Measurements from ENCODE around the gene TRIM66.

TRIM66 gene

DNA sequence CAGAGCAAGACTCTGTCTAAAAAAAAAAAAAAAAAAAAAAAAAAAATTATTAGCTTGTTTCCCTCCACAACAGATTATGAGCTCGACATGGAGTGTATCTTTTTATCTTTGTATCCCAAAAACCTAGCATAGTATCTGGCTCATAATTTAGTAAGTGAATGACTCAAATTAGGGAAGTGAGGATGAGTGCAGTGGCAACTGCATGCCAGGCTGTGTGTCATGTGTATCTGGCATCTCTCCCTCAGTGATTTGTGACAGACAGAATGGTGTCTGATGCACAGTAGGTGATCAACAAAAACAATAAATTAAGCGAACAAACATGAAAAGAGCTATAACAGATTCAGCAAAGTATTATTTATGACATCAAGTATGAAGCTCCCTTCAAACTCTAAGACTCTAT, 95.7 kb downstream of the TRIM66 start:
- TF ChIP-seq, protein P1, sequence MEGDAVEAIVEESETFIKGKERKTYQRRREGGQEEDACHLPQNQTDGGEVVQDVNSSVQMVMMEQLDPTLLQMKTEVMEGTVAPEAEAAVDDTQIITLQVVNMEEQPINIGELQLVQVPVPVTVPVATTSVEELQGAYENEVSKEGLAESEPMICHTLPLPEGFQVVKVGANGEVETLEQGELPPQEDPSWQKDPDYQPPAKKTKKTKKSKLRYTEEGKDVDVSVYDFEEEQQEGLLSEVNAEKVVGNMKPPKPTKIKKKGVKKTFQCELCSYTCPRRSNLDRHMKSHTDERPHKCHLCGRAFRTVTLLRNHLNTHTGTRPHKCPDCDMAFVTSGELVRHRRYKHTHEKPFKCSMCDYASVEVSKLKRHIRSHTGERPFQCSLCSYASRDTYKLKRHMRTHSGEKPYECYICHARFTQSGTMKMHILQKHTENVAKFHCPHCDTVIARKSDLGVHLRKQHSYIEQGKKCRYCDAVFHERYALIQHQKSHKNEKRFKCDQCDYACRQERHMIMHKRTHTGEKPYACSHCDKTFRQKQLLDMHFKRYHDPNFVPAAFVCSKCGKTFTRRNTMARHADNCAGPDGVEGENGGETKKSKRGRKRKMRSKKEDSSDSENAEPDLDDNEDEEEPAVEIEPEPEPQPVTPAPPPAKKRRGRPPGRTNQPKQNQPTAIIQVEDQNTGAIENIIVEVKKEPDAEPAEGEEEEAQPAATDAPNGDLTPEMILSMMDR (IDR thresholded peaks at IDR 0.05; ENCODE audit: borderline replicate concordance, control extremely low read depth, extremely low read depth, insufficient read depth, missing control alignments): no peak
- no peak for DNase-seq (ENCODE audit: low spot score)

DNA sequence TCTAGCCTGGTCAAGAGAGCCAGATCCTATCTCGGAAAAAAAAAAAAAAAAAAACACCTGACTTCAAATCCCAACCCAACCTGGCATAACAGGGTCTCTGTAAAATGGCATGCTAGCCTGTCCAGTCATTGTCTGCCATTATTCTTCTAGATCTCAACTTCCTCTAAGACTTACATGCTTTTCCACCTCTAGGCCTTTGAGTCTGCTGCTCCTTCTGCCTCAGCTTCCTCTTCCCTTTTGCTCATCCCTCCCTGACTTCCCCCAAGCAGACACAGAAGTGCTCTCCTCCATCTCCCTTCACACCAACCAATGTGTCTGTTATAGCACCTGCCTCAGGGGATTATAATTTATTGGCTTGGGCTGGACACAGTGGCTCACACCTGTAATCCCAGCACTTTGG, 96.3 kb downstream of the TRIM66 start:
- no peak for DNase-seq (ENCODE audit: low spot score)
- in situ Hi-C loops (cut with MboI; ENCODE audit: low sequenced_read_pairs, unreplicated experiment): no loop called here
- TF ChIP-seq, protein P1 (IDR thresholded peaks at IDR 0.05; ENCODE audit: borderline replicate concordance, control extremely low read depth, extremely low read depth, insufficient read depth, missing control alignments): no peak

More for the DNA sequence above, 95.7 kb downstream of the TRIM66 start:
- in situ Hi-C loops (cut with MboI; ENCODE audit: low sequenced_read_pairs, unreplicated experiment): no loop called here

DNA sequence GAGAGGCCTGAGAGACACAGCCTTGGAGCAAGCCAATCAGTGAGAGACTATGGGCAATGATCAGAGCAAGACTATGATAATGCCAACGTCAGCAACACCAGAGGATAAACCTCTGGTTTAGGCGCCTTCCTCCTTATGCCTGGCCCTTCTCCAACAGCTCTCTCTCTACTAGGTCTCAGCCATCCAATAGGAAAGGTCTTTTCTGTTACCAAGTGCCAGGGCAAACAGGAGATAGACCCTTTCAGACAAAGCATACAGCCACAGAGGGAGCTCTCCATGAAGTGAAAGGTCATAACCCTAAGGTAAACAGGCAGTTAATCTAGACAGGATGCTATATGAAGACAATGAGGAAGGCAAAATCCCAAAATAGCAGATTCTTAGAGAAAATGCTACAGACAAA, 98.0 kb downstream of the TRIM66 start:
- in situ Hi-C loops (cut with MboI; ENCODE audit: low sequenced_read_pairs, unreplicated experiment): no loop called here
- TF ChIP-seq, protein P1 (IDR thresholded peaks at IDR 0.05; ENCODE audit: borderline replicate concordance, control extremely low read depth, extremely low read depth, insufficient read depth, missing control alignments): no peak
- no peak for DNase-seq (ENCODE audit: low spot score)

DNA sequence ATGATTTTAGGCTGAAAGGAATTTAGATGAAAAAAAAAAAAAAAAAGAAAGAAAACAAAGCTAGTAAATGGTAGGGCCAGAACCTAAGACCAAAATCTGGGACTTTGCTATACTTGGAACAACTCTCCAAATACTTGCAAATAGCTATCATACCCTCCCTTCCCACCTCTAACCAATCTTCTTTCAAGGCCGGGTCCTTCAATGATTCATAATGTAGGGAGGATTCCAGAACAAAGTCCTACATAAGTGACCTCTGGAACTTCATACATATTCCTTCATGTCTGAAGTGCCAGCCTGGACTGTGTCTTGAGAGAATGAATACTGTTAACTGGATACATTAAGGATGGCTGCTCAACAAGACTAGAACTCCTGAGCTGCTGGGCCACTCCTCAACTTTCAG, 98.4 kb downstream of the TRIM66 start:
- no peak for DNase-seq (ENCODE audit: low spot score)
- in situ Hi-C loops (cut with MboI; ENCODE audit: low sequenced_read_pairs, unreplicated experiment): no loop called here

DNA sequence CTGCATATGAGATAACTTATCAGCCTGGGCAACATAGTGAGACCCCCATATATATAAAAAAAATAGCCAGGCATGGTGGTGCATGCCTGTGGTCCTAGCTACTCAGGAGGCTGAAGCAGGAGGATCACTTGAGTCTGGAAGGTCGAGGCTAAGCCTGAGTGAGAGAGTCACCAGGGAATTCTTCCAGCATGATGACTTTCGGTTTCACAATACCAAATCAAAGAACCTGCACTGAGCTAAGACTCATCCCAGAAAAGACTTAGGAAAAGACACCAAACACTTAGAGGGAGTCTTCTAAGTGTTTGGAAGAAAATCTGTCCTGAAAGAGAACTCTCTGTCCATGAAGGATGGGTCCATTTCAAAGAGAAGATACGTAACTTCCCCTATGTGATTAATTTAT, 101.2 kb downstream of the TRIM66 start:
- in situ Hi-C loops (cut with MboI; ENCODE audit: low sequenced_read_pairs, unreplicated experiment): no loop called here
- TF ChIP-seq, protein P1 (IDR thresholded peaks at IDR 0.05; ENCODE audit: borderline replicate concordance, control extremely low read depth, extremely low read depth, insufficient read depth, missing control alignments): no peak
- DNase-seq (ENCODE audit: low spot score): no peak

More for the DNA sequence above, 98.4 kb downstream of the TRIM66 start:
- TF ChIP-seq, protein P1 (IDR thresholded peaks at IDR 0.05; ENCODE audit: borderline replicate concordance, control extremely low read depth, extremely low read depth, insufficient read depth, missing control alignments): no peak

DNA sequence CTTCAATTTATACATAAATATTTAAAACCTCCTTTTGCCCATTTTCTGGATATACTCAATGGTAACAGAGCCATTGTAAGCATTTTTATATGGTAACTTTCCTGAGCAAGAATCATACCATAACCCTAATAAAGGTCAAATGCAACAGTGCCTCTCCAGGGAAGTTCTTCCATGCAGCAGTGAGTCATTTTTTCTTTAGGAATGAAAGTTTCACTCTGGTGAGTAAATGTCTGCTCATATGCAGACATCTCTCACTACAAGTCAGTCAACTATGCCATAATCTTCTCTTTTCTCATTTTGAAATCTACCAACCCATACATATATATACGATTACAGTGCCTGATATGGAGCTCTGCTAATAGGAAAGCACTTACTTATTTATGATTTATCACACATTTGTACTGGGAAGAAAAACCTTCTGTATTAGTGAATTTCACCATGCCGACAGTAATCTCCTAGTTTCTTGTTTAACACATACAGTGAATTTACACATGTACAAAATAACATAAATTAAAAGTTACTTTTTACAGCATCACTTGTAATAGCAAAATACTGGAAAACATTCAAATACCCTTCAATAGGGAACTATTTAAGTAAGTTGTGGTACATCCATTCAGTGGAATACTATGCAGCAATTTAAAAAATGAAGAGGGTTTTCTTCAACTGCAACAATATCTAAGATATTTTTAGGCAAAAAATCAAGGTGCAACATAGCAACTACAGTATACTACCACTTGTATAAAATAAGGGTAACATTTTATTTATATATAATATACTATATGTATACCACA, 104.5 kb downstream of the TRIM66 start:
- in situ Hi-C loops (cut with MboI; ENCODE audit: low sequenced_read_pairs, unreplicated experiment): no loop called here
- DNase-seq (ENCODE audit: low spot score): no peak
- TF ChIP-seq, protein P1 (IDR thresholded peaks at IDR 0.05; ENCODE audit: borderline replicate concordance, control extremely low read depth, extremely low read depth, insufficient read depth, missing control alignments): no peak
